ENCODE results near the gene JUNB. TPM values are rescaled to one million over a fixed set of nuclear protein-coding genes. Genes with fewer than 3 reads are reported as not detected.

The JUNB gene
- total RNA-seq, 4 donors from 2014 or later, result 386 to 857 (median 664) TPM

- DNase-seq, result no peak
- no peaks in the 10 kb centered on the region for H3K36me3 ChIP-seq
- in situ Hi-C loops (cut with MboI; ENCODE audit: low pct_ligation_motif_present in 1 of 4, low pct_unique_long_range_greater_than_20kb in 1 of 4, low sequenced_read_pairs in 3 of 4) (no loop called here), intact Hi-C loops (cut with DNase I; ENCODE audit: low total_unique reads) (loop anchor here (10.0 kb wide), 1 partner anchor 367 kb away; the partner anchor contains the start of genes IER2 and STX10)
- 21 to 31% methylated on average over 3 to 4 of the region's 4 CpGs for WGBS, 2 donors (ENCODE audit: low coverage in 1 of 2)
- H3K27ac ChIP-seq, result peak overlapping the region; percentile 97 to 99 (median 98)
- no peak for TF ChIP-seq EP300 (IDR thresholded peaks at IDR 0.05; ENCODE audit: low read depth)
- TF ChIP-seq POLR2AphosphoS5 (IDR thresholded peaks at IDR 0.05), result no peak
- no peak for TF ChIP-seq POLR2A (IDR thresholded peaks at IDR 0.05)
- no peak for TF ChIP-seq CTCF (IDR thresholded peaks at IDR 0.05)
- no peaks in the 10 kb centered on the region for H3K9me3 ChIP-seq
- no peaks in the 10 kb centered on the region for H3K27me3 ChIP-seq
- H3K4me3 ChIP-seq, result peak overlapping the region in 2 of 4 donors; percentile 84 to 90
- H3K4me1 ChIP-seq, result peaks cover 42 to 71% (median 69%) of the 10 kb centered on the region in 4 donors
Measured at GRCh38 chr19:12788042-12788681, 3.1 kb upstream of the JUNB start.

- Histone ChIP-seq H3K27me3 (no peaks in the 10 kb centered on the region), H3K9me3 (no peaks in the 10 kb centered on the region), H3K4me3 (peak overlapping the region; percentile 17 to 90 (median 87)), H3K36me3 (no peaks in the 10 kb centered on the region), H3K27ac (peak overlapping the region; percentile 97 to 99 (median 98)), H3K4me1 (peaks cover 37 to 65% (median 64%) of the 10 kb centered on the region in 4 donors)
- intact Hi-C loops (cut with DNase I; ENCODE audit: low total_unique reads), result loop anchor here (10.0 kb wide), 1 partner anchor 366 kb away; the partner anchor contains the start of genes IER2 and STX10
- in situ Hi-C loops (cut with MboI; ENCODE audit: low pct_ligation_motif_present in 1 of 4, low pct_unique_long_range_greater_than_20kb in 1 of 4, low sequenced_read_pairs in 3 of 4), result no loop called here
- 1 to 4% methylated on average over 5 to 12 of the region's 12 CpGs for WGBS, 2 donors (ENCODE audit: low coverage in 1 of 2)
- peak; percentile 89 for DNase-seq
- TF ChIP-seq POLR2AphosphoS5 (IDR thresholded peaks at IDR 0.05) (peak; percentile 60 to 71 (median 61)), POLR2A (IDR thresholded peaks at IDR 0.05) (peak; percentile 50), CTCF (IDR thresholded peaks at IDR 0.05) (no peak), EP300 (IDR thresholded peaks at IDR 0.05; ENCODE audit: low read depth) (no peak)
Measured at GRCh38 chr19:12788682-12789097, 2.6 kb upstream of the JUNB start.

- no peak for DNase-seq
- in situ Hi-C loops (cut with MboI; ENCODE audit: low pct_ligation_motif_present in 1 of 4, low pct_unique_long_range_greater_than_20kb in 1 of 4, low sequenced_read_pairs in 3 of 4) (no loop called here), intact Hi-C loops (cut with DNase I; ENCODE audit: low total_unique reads) (loop anchor here (10.0 kb wide), 1 partner anchor 366 kb away; the partner anchor contains the start of genes IER2 and STX10)
- Histone ChIP-seq H3K36me3 (no peaks in the 10 kb centered on the region), H3K4me3 (peak overlapping the region; percentile 17 to 90 (median 87)), H3K27me3 (no peaks in the 10 kb centered on the region), H3K9me3 (no peaks in the 10 kb centered on the region), H3K27ac (peak overlapping the region; percentile 97 to 99 (median 98)), H3K4me1 (peaks cover 32 to 65% (median 62%) of the 10 kb centered on the region in 4 donors)
- TF ChIP-seq POLR2AphosphoS5 (IDR thresholded peaks at IDR 0.05) (peak in 1 of 3 donors; percentile 61), CTCF (IDR thresholded peaks at IDR 0.05) (no peak), POLR2A (IDR thresholded peaks at IDR 0.05) (peak; percentile 24)
- WGBS, 2 donors (ENCODE audit: low coverage in 1 of 2), result 0 to 2% methylated on average over 6 to 22 of the region's 46 CpGs
Measured at GRCh38 chr19:12789098-12789903, 2.0 kb upstream of the JUNB start.

Data from transverse colon (tissue), 4 donors.